HEK293 (cell line): ENCODE results near the gene ATP5F1D.

ENCODE experiments used
- CTCF ChIA-PET: fragments of 350-600 bp; formaldehyde crosslinking; extraction: SDS; loops from one replicate; lab custom pipeline; 2021; ENCODE audit warnings: antibody characterized with exemption; lab: Yijun Ruan, JAX
- POLR2A ChIA-PET: fragments of 300-600 bp; formaldehyde crosslinking; extraction: SDS; loops from one replicate; lab custom pipeline; 2020; ENCODE audit warnings: antibody characterized with exemption, inconsistent platforms; lab: Yijun Ruan, JAX
- H3K27ac ChIP-seq: fragments of 200-500 bp; sonication (Bioruptor generic); 2 replicates; pipeline ENCODE4 v1.5.1; 2014; ENCODE audit warnings: low read depth, low read length, control low read depth, inconsistent platforms; ENCODE audit errors: extremely low read depth
- H3K36me3 ChIP-seq, 2 experiments: fragments of 200-500 bp in 1 of 2; sonication (Bioruptor generic) in 1 of 2; 1 replicate in 1 of 2; 2 replicates in 1 of 2; pipeline ENCODE4 v1.5.1; 2014 to 2017; ENCODE audit warnings: inconsistent platforms in 2 of 2, low read length in 2 of 2; ENCODE audit not compliant: control insufficient read depth in 2 of 2, insufficient read depth in 1 of 2
- H3K4me1 ChIP-seq: fragments of 200-500 bp; sonication (Bioruptor generic); 2 replicates; pipeline ENCODE4 v1.5.1; 2014; ENCODE audit warnings: mild to moderate bottlenecking, low read length, inconsistent platforms; ENCODE audit not compliant: control insufficient read depth, insufficient read depth
- H3K4me3 ChIP-seq: 2 replicates; pipeline ENCODE4 v1.5.1; 2011; ENCODE audit warnings: low read depth, mild to moderate bottlenecking, control low read depth, low read length, moderate library complexity
- H3K9me3 ChIP-seq: fragments of 200-500 bp; sonication (Bioruptor generic); 2 replicates; pipeline ENCODE4 v1.5.1; 2014; ENCODE audit warnings: low read depth, low read length, inconsistent platforms; ENCODE audit not compliant: control insufficient read depth, insufficient read depth
- EGR2 ChIP-seq: fragments of 450-650 bp; formaldehyde crosslinking; IDR thresholded peaks from 2 replicates; pipeline ENCODE4 v1.5.1; 2016; ENCODE audit warnings: low read depth, missing biosample characterization, missing genetic modification characterization
- GLIS1 ChIP-seq: fragments of 450-650 bp; formaldehyde crosslinking; IDR thresholded peaks from 2 replicates; pipeline ENCODE4 v1.5.1; 2016; ENCODE audit warnings: missing biosample characterization, missing genetic modification characterization
- GLIS2 ChIP-seq: fragments of 450-650 bp; formaldehyde crosslinking; IDR thresholded peaks from 2 replicates; pipeline ENCODE4 v1.5.1; 2016; ENCODE audit warnings: missing biosample characterization, missing genetic modification characterization
- HOXD13 ChIP-seq: sonication (generic); formaldehyde crosslinking; IDR thresholded peaks from 2 replicates; pipeline ENCODE4 v1.8.0; 2022; ENCODE audit warnings: missing genetic modification reagents, borderline replicate concordance
- PRDM4 ChIP-seq: fragments of 450-650 bp; formaldehyde crosslinking; IDR thresholded peaks from 2 replicates; pipeline ENCODE4 v1.5.1; 2017; ENCODE audit warnings: missing biosample characterization, missing genetic modification characterization
- YY1 ChIP-seq: fragments of 450-650 bp; formaldehyde crosslinking; IDR thresholded peaks from 2 replicates; pipeline ENCODE4 v1.5.1; 2018; ENCODE audit warnings: missing biosample characterization, missing genetic modification characterization
- YY2 ChIP-seq: fragments of 450-650 bp; formaldehyde crosslinking; IDR thresholded peaks from 2 replicates; pipeline ENCODE4 v1.5.1; 2016; ENCODE audit warnings: missing biosample characterization, missing genetic modification characterization
- ZFHX2 ChIP-seq: fragments of 450-650 bp; formaldehyde crosslinking; conservative IDR thresholded peaks from 2 replicates; pipeline ENCODE4 v1.5.1; 2016; ENCODE audit warnings: missing biosample characterization, missing genetic modification characterization
- ZIC2 ChIP-seq: fragments of 450-650 bp; formaldehyde crosslinking; IDR thresholded peaks from 2 replicates; pipeline ENCODE4 v1.5.1; 2016; ENCODE audit warnings: missing biosample characterization, missing genetic modification characterization
- ZNF248 ChIP-seq: fragments of 450-650 bp; formaldehyde crosslinking; IDR thresholded peaks from 2 replicates; pipeline ENCODE4 v1.5.1; 2017; ENCODE audit warnings: missing biosample characterization, missing genetic modification characterization
- ZNF423 ChIP-seq: fragments of 450-650 bp; formaldehyde crosslinking; IDR thresholded peaks from 2 replicates; pipeline ENCODE4 v1.5.1; 2016; ENCODE audit warnings: missing biosample characterization, missing genetic modification characterization
- ZNF501 ChIP-seq: fragments of 450-650 bp; formaldehyde crosslinking; IDR thresholded peaks from 2 replicates; pipeline ENCODE4 v1.5.1; 2016; ENCODE audit warnings: missing biosample characterization, missing genetic modification characterization
- ZNF558 ChIP-seq: fragments of 450-650 bp; formaldehyde crosslinking; IDR thresholded peaks from 2 replicates; pipeline ENCODE4 v1.5.1; 2016; ENCODE audit warnings: missing biosample characterization, missing genetic modification characterization
- ZNF670 ChIP-seq: fragments of 450-650 bp; formaldehyde crosslinking; IDR thresholded peaks from 2 replicates; pipeline ENCODE4 v1.5.1; 2016; ENCODE audit warnings: missing biosample characterization, missing genetic modification characterization, low read depth
- ZNF707 ChIP-seq: fragments of 450-650 bp; formaldehyde crosslinking; IDR thresholded peaks from 2 replicates; pipeline ENCODE4 v1.5.1; 2016; ENCODE audit warnings: missing biosample characterization, missing genetic modification characterization
- ZNF776 ChIP-seq: fragments of 450-650 bp; formaldehyde crosslinking; IDR thresholded peaks from 2 replicates; pipeline ENCODE4 v1.5.0; 2017; ENCODE audit warnings: missing biosample characterization, missing genetic modification characterization, borderline replicate concordance
- TF ChIP-seq, protein P1 (sequence below): fragments of 450-650 bp; formaldehyde crosslinking; IDR thresholded peaks from 2 replicates; pipeline ENCODE4 v1.5.0; 2017; ENCODE audit warnings: missing biosample characterization, missing genetic modification characterization, borderline replicate concordance
- TF ChIP-seq, protein P2 (sequence below): fragments of 450-650 bp; IDR thresholded peaks from 2 replicates; pipeline ENCODE4 v1.5.1; 2018; ENCODE audit warnings: missing biosample characterization, mild to moderate bottlenecking, missing genetic modification characterization
- TF ChIP-seq, protein P3 (sequence below): fragments of 450-650 bp; formaldehyde crosslinking; IDR thresholded peaks from 2 replicates; pipeline ENCODE4 v1.5.1; 2016; ENCODE audit warnings: missing biosample characterization, missing genetic modification characterization
- TF ChIP-seq, protein P4 (sequence below): fragments of 450-650 bp; formaldehyde crosslinking; IDR thresholded peaks from 2 replicates; pipeline ENCODE4 v1.5.1; 2017; ENCODE audit warnings: missing biosample characterization, missing genetic modification characterization

ATP5F1D gene

GRCh38 chr19:1223018-1223855 lies 18.3 kb upstream of the ATP5F1D start (continued):
- no peak for TF ChIP-seq PRDM4 (tag by site-specific recombination)
- no peak for TF ChIP-seq ZNF776 (tag by site-specific recombination)
- TF ChIP-seq YY2 (tag by site-specific recombination): no peak
- TF ChIP-seq, protein P1, sequence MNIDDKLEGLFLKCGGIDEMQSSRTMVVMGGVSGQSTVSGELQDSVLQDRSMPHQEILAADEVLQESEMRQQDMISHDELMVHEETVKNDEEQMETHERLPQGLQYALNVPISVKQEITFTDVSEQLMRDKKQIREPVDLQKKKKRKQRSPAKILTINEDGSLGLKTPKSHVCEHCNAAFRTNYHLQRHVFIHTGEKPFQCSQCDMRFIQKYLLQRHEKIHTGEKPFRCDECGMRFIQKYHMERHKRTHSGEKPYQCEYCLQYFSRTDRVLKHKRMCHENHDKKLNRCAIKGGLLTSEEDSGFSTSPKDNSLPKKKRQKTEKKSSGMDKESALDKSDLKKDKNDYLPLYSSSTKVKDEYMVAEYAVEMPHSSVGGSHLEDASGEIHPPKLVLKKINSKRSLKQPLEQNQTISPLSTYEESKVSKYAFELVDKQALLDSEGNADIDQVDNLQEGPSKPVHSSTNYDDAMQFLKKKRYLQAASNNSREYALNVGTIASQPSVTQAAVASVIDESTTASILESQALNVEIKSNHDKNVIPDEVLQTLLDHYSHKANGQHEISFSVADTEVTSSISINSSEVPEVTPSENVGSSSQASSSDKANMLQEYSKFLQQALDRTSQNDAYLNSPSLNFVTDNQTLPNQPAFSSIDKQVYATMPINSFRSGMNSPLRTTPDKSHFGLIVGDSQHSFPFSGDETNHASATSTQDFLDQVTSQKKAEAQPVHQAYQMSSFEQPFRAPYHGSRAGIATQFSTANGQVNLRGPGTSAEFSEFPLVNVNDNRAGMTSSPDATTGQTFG: no peak
- no peak for TF ChIP-seq HOXD13 (CRISPR knock-in tag)
- TF ChIP-seq ZNF707 (tag by site-specific recombination): no peak
- peak; percentile 33 for TF ChIP-seq ZFHX2 (tag by site-specific recombination)
- TF ChIP-seq ZNF670 (tag by site-specific recombination): no peak
- TF ChIP-seq ZNF248: no peak
- TF ChIP-seq ZNF501: no peak

DNA sequence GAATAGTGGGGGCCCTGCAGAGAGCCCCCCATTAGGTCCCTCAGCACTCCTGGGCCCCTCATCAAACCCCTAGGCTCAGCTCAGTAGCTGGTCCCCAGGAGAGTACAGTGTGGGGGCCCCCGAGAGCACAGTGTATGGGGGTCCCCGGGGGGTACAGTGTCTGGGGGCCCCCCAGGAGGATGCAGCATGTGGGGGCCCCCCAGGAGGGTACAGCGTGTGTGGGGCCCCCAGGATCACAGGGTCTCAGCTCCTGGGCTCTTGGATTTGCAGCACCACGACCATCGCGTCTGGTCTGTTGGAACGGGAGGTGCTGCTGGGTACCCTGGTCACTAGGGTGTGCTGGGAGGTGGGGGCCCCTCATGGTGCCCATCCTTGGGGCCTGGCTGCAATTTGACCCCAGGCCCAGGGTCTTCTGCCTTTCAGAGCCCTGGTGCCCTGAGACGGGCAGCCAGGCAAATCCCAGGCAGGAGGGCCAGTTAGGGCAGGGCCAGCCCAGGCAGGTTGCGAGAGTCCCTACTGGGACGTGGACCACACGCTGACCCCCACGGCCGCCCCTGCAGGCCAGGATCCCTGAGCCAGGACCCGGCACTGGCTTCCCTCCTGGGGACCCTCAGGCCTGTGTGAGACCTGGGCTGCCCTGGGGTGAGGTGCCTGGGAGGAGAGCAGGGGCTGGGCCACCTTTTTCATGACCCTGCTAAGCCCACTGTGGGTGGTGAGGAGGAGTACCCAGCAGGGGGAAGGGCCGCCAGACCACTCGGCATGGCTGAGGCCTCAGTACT lies 17.3 kb upstream of the ATP5F1D start:
- CTCF ChIA-PET: interaction anchor here (0.6 to 2.5 kb wide), 3 partner anchors 25 to 111 kb away, joined by 3 to 14 read pairs (median 3); no protein-coding TSS in a partner anchor

More for the DNA sequence above, 17.3 kb upstream of the ATP5F1D start:
- Histone ChIP-seq H3K36me3 (peaks cover 0 to 84% of the 10 kb centered on the region in 2 experiments; a peak in 2 of 3 replicates), H3K9me3 (no peaks in the 10 kb centered on the region), H3K27ac (0 out of 2 replicates have a peak overlapping the region, but pooled peaks have one; percentile 31), H3K4me1 (no peaks in the 10 kb centered on the region), H3K4me3 (no peak overlapping the region)
- POLR2A ChIA-PET: interaction anchor here (0.9 to 1.0 kb wide), 2 partner anchors 13 to 42 kb away, joined by 3 read pairs; no protein-coding TSS in a partner anchor
- TF ChIP-seq, protein P2, sequence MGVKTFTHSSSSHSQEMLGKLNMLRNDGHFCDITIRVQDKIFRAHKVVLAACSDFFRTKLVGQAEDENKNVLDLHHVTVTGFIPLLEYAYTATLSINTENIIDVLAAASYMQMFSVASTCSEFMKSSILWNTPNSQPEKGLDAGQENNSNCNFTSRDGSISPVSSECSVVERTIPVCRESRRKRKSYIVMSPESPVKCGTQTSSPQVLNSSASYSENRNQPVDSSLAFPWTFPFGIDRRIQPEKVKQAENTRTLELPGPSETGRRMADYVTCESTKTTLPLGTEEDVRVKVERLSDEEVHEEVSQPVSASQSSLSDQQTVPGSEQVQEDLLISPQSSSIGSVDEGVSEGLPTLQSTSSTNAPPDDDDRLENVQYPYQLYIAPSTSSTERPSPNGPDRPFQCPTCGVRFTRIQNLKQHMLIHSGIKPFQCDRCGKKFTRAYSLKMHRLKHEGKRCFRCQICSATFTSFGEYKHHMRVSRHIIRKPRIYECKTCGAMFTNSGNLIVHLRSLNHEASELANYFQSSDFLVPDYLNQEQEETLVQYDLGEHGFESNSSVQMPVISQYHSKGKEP (tag by site-specific recombination): no peak
- TF ChIP-seq ZNF558 (no peak), EGR2 (tag by site-specific recombination) (peak; percentile 40; the same call in 1 of the 2 replicates), ZNF423 (tag by site-specific recombination) (no peak), ZFHX2 (tag by site-specific recombination) (peak; percentile 51), GLIS2 (tag by site-specific recombination) (peak; percentile 82), GLIS1 (tag by site-specific recombination) (peak; percentile 94), ZIC2 (peak; percentile 85), YY1 (tag by site-specific recombination) (no peak)
- TF ChIP-seq, protein P3, sequence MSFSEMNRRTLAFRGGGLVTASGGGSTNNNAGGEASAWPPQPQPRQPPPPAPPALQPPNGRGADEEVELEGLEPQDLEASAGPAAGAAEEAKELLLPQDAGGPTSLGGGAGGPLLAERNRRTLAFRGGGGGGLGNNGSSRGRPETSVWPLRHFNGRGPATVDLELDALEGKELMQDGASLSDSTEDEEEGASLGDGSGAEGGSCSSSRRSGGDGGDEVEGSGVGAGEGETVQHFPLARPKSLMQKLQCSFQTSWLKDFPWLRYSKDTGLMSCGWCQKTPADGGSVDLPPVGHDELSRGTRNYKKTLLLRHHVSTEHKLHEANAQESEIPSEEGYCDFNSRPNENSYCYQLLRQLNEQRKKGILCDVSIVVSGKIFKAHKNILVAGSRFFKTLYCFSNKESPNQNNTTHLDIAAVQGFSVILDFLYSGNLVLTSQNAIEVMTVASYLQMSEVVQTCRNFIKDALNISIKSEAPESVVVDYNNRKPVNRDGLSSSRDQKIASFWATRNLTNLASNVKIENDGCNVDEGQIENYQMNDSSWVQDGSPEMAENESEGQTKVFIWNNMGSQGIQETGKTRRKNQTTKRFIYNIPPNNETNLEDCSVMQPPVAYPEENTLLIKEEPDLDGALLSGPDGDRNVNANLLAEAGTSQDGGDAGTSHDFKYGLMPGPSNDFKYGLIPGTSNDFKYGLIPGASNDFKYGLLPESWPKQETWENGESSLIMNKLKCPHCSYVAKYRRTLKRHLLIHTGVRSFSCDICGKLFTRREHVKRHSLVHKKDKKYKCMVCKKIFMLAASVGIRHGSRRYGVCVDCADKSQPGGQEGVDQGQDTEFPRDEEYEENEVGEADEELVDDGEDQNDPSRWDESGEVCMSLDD: peak; percentile 62
- TF ChIP-seq, protein P4, sequence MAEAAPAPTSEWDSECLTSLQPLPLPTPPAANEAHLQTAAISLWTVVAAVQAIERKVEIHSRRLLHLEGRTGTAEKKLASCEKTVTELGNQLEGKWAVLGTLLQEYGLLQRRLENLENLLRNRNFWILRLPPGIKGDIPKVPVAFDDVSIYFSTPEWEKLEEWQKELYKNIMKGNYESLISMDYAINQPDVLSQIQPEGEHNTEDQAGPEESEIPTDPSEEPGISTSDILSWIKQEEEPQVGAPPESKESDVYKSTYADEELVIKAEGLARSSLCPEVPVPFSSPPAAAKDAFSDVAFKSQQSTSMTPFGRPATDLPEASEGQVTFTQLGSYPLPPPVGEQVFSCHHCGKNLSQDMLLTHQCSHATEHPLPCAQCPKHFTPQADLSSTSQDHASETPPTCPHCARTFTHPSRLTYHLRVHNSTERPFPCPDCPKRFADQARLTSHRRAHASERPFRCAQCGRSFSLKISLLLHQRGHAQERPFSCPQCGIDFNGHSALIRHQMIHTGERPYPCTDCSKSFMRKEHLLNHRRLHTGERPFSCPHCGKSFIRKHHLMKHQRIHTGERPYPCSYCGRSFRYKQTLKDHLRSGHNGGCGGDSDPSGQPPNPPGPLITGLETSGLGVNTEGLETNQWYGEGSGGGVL: no peak
